Astrocyte (in vitro differentiated cells and primary cell): ENCODE results near the gene FGD6. TPM values are rescaled to one million over a fixed set of nuclear protein-coding genes. Genes with fewer than 3 reads are reported as not detected.

Source experiments
- DNase-seq: peaks from one replicate; pipeline ENCODE4 v3.0.0-alpha.2; 2010; ENCODE audit warnings: low read depth
- FAIRE-seq: peaks from 2 replicates; lab custom pipeline; 2011; peaks lifted over from hg19 to GRCh38; lab: Jason Lieb, UNC
- H2AFZ ChIP-seq: 2 replicates; pipeline ENCODE4 v1.6.0; 2012; ENCODE audit warnings: low read depth, low read length, inconsistent platforms
- H3K27ac ChIP-seq: 2 replicates; pipeline ENCODE4 v1.5.1; 2011; ENCODE audit warnings: low read depth, low read length, inconsistent platforms
- H3K27me3 ChIP-seq: 2 replicates; pipeline ENCODE4 v1.6.0; 2011; ENCODE audit warnings: low read length, inconsistent platforms; ENCODE audit not compliant: insufficient read depth
- H3K36me3 ChIP-seq: 2 replicates; pipeline ENCODE4 v1.5.1; 2011; ENCODE audit warnings: low read length, inconsistent platforms; ENCODE audit not compliant: insufficient read depth
- H3K4me1 ChIP-seq: 2 replicates; pipeline ENCODE4 v1.5.1; 2011; ENCODE audit warnings: low read length, inconsistent platforms; ENCODE audit not compliant: insufficient read depth
- H3K4me2 ChIP-seq: 2 replicates; pipeline ENCODE4 v1.6.0; 2012; ENCODE audit warnings: low read length, inconsistent platforms
- H3K4me3 ChIP-seq: 2 replicates; pipeline ENCODE4 v1.5.1; 2011; ENCODE audit warnings: low read depth, mild to moderate bottlenecking, low read length, inconsistent platforms; ENCODE audit not compliant: insufficient read depth
- H3K79me2 ChIP-seq: 2 replicates; pipeline ENCODE4 v1.6.0; 2012; ENCODE audit warnings: mild to moderate bottlenecking, low read length, inconsistent platforms; ENCODE audit not compliant: insufficient read depth
- H3K9ac ChIP-seq: 2 replicates; pipeline ENCODE4 v1.6.0; 2012; ENCODE audit warnings: mild to moderate bottlenecking, low read length, inconsistent platforms
- H3K9me3 ChIP-seq: 2 replicates; pipeline ENCODE4 v1.5.1; 2012; ENCODE audit warnings: low read depth, mild to moderate bottlenecking, low read length, inconsistent platforms; ENCODE audit not compliant: insufficient read depth
- H4K20me1 ChIP-seq: 2 replicates; pipeline ENCODE4 v1.6.0; 2012; ENCODE audit warnings: low read length, inconsistent platforms; ENCODE audit not compliant: insufficient read depth
- H3K27ac Mint-ChIP-seq: one replicate; pipeline ENCODE4 v1.8.0; 2021; ENCODE audit warnings: mild to moderate bottlenecking, mixed read lengths; ENCODE audit not compliant: unreplicated experiment
- H3K27me3 Mint-ChIP-seq: one replicate; pipeline ENCODE4 v1.8.0; 2021; ENCODE audit warnings: low read depth, mixed read lengths; ENCODE audit not compliant: unreplicated experiment
- H3K36me3 Mint-ChIP-seq: one replicate; pipeline ENCODE4 v1.8.0; 2021; ENCODE audit warnings: low read depth, mixed read lengths; ENCODE audit not compliant: unreplicated experiment
- H3K4me1 Mint-ChIP-seq: one replicate; pipeline ENCODE4 v1.8.0; 2021; ENCODE audit warnings: low read depth, mixed read lengths; ENCODE audit not compliant: unreplicated experiment
- H3K4me3 Mint-ChIP-seq: one replicate; pipeline ENCODE4 v1.8.0; 2021; ENCODE audit warnings: mild to moderate bottlenecking, moderate library complexity, mixed read lengths; ENCODE audit not compliant: unreplicated experiment
- H3K9me3 Mint-ChIP-seq: one replicate; pipeline ENCODE4 v1.8.0; 2021; ENCODE audit warnings: mild to moderate bottlenecking, mixed read lengths; ENCODE audit not compliant: unreplicated experiment
- CTCF ChIP-seq: IDR thresholded peaks from 2 replicates; pipeline ENCODE4 v1.5.1; 2011; ENCODE audit warnings: low read depth, mild to moderate bottlenecking, inconsistent platforms, low read length, moderate library complexity; ENCODE audit not compliant: insufficient read depth
- EZH2 ChIP-seq: IDR thresholded peaks from 2 replicates; pipeline ENCODE4 v1.6.1; 2012; ENCODE audit warnings: mild to moderate bottlenecking, low read length, inconsistent platforms; ENCODE audit not compliant: insufficient read depth
- total RNA-seq: library from RNA; stranded (reverse); gene quantifications from 2 replicates; pipeline ENCODE4 v1.2.1, GENCODE V29; 2021

FGD6 gene
- total RNA-seq, 1 donor from 2014 or later = 26.5 TPM

- FAIRE-seq = peak; percentile 52
- no peak overlapping the region for H3K4me3 ChIP-seq
These were observed 87.2 kb downstream of the FGD6 start for GRCh38 chr12:95130096-95130495.

GRCh38 chr12:95129115-95129514 lies 88.2 kb downstream of the FGD6 start:
- no peaks in the 10 kb centered on the region for H3K9me3 Mint-ChIP-seq
- DNase-seq = no peak
- H3K4me1 Mint-ChIP-seq = peaks cover 6% of the 10 kb centered on the region
- Histone ChIP-seq H3K4me1 (no peaks in the 10 kb centered on the region), H3K4me3 (no peak overlapping the region), H3K36me3 (peaks cover 3% of the 10 kb centered on the region), H2AFZ (no peak overlapping the region), H3K9ac (no peak overlapping the region), H3K4me2 (no peak overlapping the region), H3K27me3 (no peaks in the 10 kb centered on the region), H3K27ac (no peak overlapping the region), H3K79me2 (no peaks in the 10 kb centered on the region), H4K20me1 (no peaks in the 10 kb centered on the region), H3K9me3 (no peaks in the 10 kb centered on the region)
- H3K36me3 Mint-ChIP-seq = peaks cover 5% of the 10 kb centered on the region
- H3K27ac Mint-ChIP-seq = no peak overlapping the region
- no peak for FAIRE-seq
- H3K4me3 Mint-ChIP-seq = no peak overlapping the region
- no peaks in the 10 kb centered on the region for H3K27me3 Mint-ChIP-seq
- TF ChIP-seq CTCF = no peak
- TF ChIP-seq EZH2 = no peak

More at GRCh38 chr12:95130096-95130495, 87.2 kb downstream of the FGD6 start:
- Mint-ChIP-seq H3K4me3 (no peak overlapping the region), H3K27me3 (no peaks in the 10 kb centered on the region), H3K36me3 (peaks cover 7% of the 10 kb centered on the region), H3K27ac (no peak overlapping the region), H3K4me1 (peaks cover 6% of the 10 kb centered on the region), H3K9me3 (no peaks in the 10 kb centered on the region)
- Histone ChIP-seq H3K4me1 (no peaks in the 10 kb centered on the region), H2AFZ (no peak overlapping the region), H3K9ac (no peak overlapping the region), H3K9me3 (no peaks in the 10 kb centered on the region), H3K27ac (no peak overlapping the region), H3K27me3 (no peaks in the 10 kb centered on the region), H3K79me2 (no peaks in the 10 kb centered on the region), H3K36me3 (peaks cover 3% of the 10 kb centered on the region), H3K4me2 (peak overlapping the region; percentile 3), H4K20me1 (no peaks in the 10 kb centered on the region)
- TF ChIP-seq CTCF (no peak), EZH2 (no peak)
- DNase-seq = peak; percentile 62

- peaks cover 3% of the 10 kb centered on the region for H3K36me3 ChIP-seq
- H3K27me3 ChIP-seq = no peaks in the 10 kb centered on the region
- H3K79me2 ChIP-seq = no peaks in the 10 kb centered on the region
- H3K27ac ChIP-seq = no peak overlapping the region
- no peaks in the 10 kb centered on the region for H3K9me3 ChIP-seq
- H3K4me2 ChIP-seq = no peak overlapping the region
- H2AFZ ChIP-seq = no peak overlapping the region
- Mint-ChIP-seq H3K27me3 (no peaks in the 10 kb centered on the region), H3K4me3 (no peak overlapping the region), H3K9me3 (no peaks in the 10 kb centered on the region), H3K4me1 (peaks cover 6% of the 10 kb centered on the region), H3K27ac (no peak overlapping the region), H3K36me3 (peaks cover 7% of the 10 kb centered on the region)
- no peak overlapping the region for H3K4me3 ChIP-seq
- DNase-seq (no peak), FAIRE-seq (no peak)
- no peaks in the 10 kb centered on the region for H3K4me1 ChIP-seq
- no peak overlapping the region for H3K9ac ChIP-seq
- TF ChIP-seq CTCF (no peak), EZH2 (no peak)
- H4K20me1 ChIP-seq = no peaks in the 10 kb centered on the region
These were observed 90.5 kb downstream of the FGD6 start for GRCh38 chr12:95126736-95127135.
